AML-193 (cell line): ENCODE measurements around the gene IL1RL2.

Experiments
- DNase-seq, 2 experiments: peaks; one replicate each; lab custom pipeline; 2025; lab: John Stamatoyannopoulos, UW

Gene IL1RL2

GRCh38 chr2:102194609-102195268 lies 7.9 kb downstream of the IL1RL2 start:
- no peak for DNase-seq

- DNase-seq: no peak
Measured at GRCh38 chr2:102197389-102198137, 10.7 kb downstream of the IL1RL2 start.

GRCh38 chr2:102200539-102200938 lies 13.7 kb downstream of the IL1RL2 start:
- no peak for DNase-seq

- no peak for DNase-seq
Measured at GRCh38 chr2:102204638-102205037, 17.8 kb downstream of the IL1RL2 start.

- DNase-seq: no peak
Measured at GRCh38 chr2:102206666-102207341, 20.0 kb downstream of the IL1RL2 start.

- no peak for DNase-seq
Measured at GRCh38 chr2:102208774-102209173, 22.0 kb downstream of the IL1RL2 start.

GRCh38 chr2:102209474-102209873 lies 22.7 kb downstream of the IL1RL2 start:
- DNase-seq: no peak

GRCh38 chr2:102217032-102217431 lies 30.2 kb downstream of the IL1RL2 start:
- no peak for DNase-seq

- DNase-seq: no peak
Measured at GRCh38 chr2:102224824-102225739, 38.3 kb downstream of the IL1RL2 start.

- DNase-seq: no peak
Measured at GRCh38 chr2:102226171-102226570, 39.3 kb downstream of the IL1RL2 start.

GRCh38 chr2:102226612-102227391 lies 40.0 kb downstream of the IL1RL2 start:
- no peak for DNase-seq

- no peak for DNase-seq
Measured at GRCh38 chr2:102229141-102229769, 42.4 kb downstream of the IL1RL2 start.

GRCh38 chr2:102230410-102230909 lies 43.6 kb downstream of the IL1RL2 start:
- DNase-seq: no peak

GRCh38 chr2:102233132-102233884 lies 46.5 kb downstream of the IL1RL2 start:
- DNase-seq: no peak

- peak in 1 of 2 experiments; percentile 11 for DNase-seq
Measured at GRCh38 chr2:102235042-102235473, 48.2 kb downstream of the IL1RL2 start.

GRCh38 chr2:102235491-102235890 lies 48.7 kb downstream of the IL1RL2 start:
- peak; percentile 15 to 36 for DNase-seq

- no peak for DNase-seq
Measured at GRCh38 chr2:102236132-102236531, 49.3 kb downstream of the IL1RL2 start.

GRCh38 chr2:102237176-102237575 lies 50.4 kb downstream of the IL1RL2 start:
- no peak for DNase-seq

- DNase-seq: no peak
Measured at GRCh38 chr2:102238039-102238756, 51.4 kb downstream of the IL1RL2 start.
